Epithelial cell of esophagus (primary cell): ENCODE data around the gene ATP5PO.

Source experiments
- DNase-seq: peaks from one replicate; pipeline ENCODE4 v3.0.0; 2010; ENCODE audit warnings: low read depth
- H3K4me3 ChIP-seq: 2 replicates; pipeline ENCODE4 v1.5.1; 2011; ENCODE audit warnings: mild to moderate bottlenecking, low read length, control low read depth
- CTCF ChIP-seq: IDR thresholded peaks from 2 replicates; pipeline ENCODE4 v1.5.1; 2011; ENCODE audit warnings: low read depth, mild to moderate bottlenecking, low read length, control low read depth, inconsistent platforms; ENCODE audit not compliant: insufficient read depth; ENCODE audit errors: missing control alignments

Gene ATP5PO

GRCh38 chr21:33855190-33855589 is 60.4 kb downstream of the ATP5PO start:
- DNase-seq: no peak
- no peak for TF ChIP-seq CTCF
- no peak overlapping the region for H3K4me3 ChIP-seq

- no peak overlapping the region for H3K4me3 ChIP-seq
- no peak for TF ChIP-seq CTCF
- DNase-seq: peak; percentile 61
These were observed 61.0 kb downstream of the ATP5PO start for GRCh38 chr21:33854604-33855003.
